Neural progenitor cell (in vitro differentiated cells): ENCODE results near the gene PLCH2. TPM values are rescaled to one million over a fixed set of nuclear protein-coding genes. Genes with fewer than 3 reads are reported as not detected.

Experiments used
- DNase-seq: peaks from one replicate; pipeline ENCODE4 v3.0.0-alpha.2; 2016; ENCODE audit warnings: low spot score
- H2AFZ ChIP-seq: fragments of 200-600 bp; sonication (generic); replicated peaks from 2 replicates; pipeline ENCODE4 v1.6.1; 2016; ENCODE audit warnings: antibody characterized with exemption
- H3F3A ChIP-seq: fragments of 200-600 bp; sonication (generic); 2 replicates; pipeline ENCODE4 v1.6.1; 2016; ENCODE audit warnings: antibody characterized with exemption, low read depth
- H3K27ac ChIP-seq: fragments of 200-600 bp; sonication (generic); 2 replicates; pipeline ENCODE4 v1.5.1; 2016; ENCODE audit warnings: mild to moderate bottlenecking
- H3K27me3 ChIP-seq: fragments of 200-600 bp; sonication (generic); 2 replicates; pipeline ENCODE4 v1.6.1; 2016; ENCODE audit warnings: mild to moderate bottlenecking, moderate library complexity
- H3K36me3 ChIP-seq: fragments of 200-600 bp; sonication (generic); 2 replicates; pipeline ENCODE4 v1.5.1; 2016
- H3K4me1 ChIP-seq: fragments of 200-600 bp; sonication (generic); 2 replicates; pipeline ENCODE4 v1.6.1; 2016; ENCODE audit warnings: mixed run types
- H3K4me2 ChIP-seq: fragments of 200-600 bp; sonication (generic); 2 replicates; pipeline ENCODE4 v1.6.1; 2016
- H3K4me3 ChIP-seq: fragments of 200-600 bp; sonication (generic); 2 replicates; pipeline ENCODE4 v1.5.1; 2016
- H3K79me2 ChIP-seq: fragments of 200-600 bp; sonication (generic); 2 replicates; pipeline ENCODE4 v1.6.1; 2016; ENCODE audit warnings: low read depth
- H3K9ac ChIP-seq: fragments of 200-600 bp; sonication (generic); 2 replicates; pipeline ENCODE4 v1.6.1; 2016
- H3K9me3 ChIP-seq: fragments of 200-600 bp; sonication (generic); 2 replicates; pipeline ENCODE4 v1.5.1; 2016; ENCODE audit warnings: low read depth
- H4K20me1 ChIP-seq: fragments of 200-600 bp; sonication (generic); 2 replicates; pipeline ENCODE4 v1.6.1; 2016; ENCODE audit warnings: low read depth
- H3K27ac Mint-ChIP-seq: 3 replicates; pipeline ENCODE4 v1.8.0; 2021; ENCODE audit warnings: mixed read lengths
- H3K27me3 Mint-ChIP-seq: 2 replicates; pipeline ENCODE4 v1.8.0; 2022; ENCODE audit warnings: low read depth, mild to moderate bottlenecking, inconsistent platforms, moderate library complexity, mixed read lengths; ENCODE audit not compliant: insufficient read depth
- H3K36me3 Mint-ChIP-seq: 3 replicates; pipeline ENCODE4 v1.8.0; 2021; ENCODE audit warnings: mixed read lengths
- H3K4me1 Mint-ChIP-seq: 3 replicates; pipeline ENCODE4 v1.8.0; 2021; ENCODE audit warnings: mixed read lengths
- H3K4me3 Mint-ChIP-seq: 3 replicates; pipeline ENCODE4 v1.8.0; 2021; ENCODE audit warnings: mild to moderate bottlenecking, moderate library complexity, mixed read lengths
- H3K9me3 Mint-ChIP-seq: 3 replicates; pipeline ENCODE4 v1.8.0; 2020; ENCODE audit warnings: mixed read lengths
- CTCF ChIP-seq: fragments of 200-600 bp; sonication (generic); IDR thresholded peaks from 2 replicates; pipeline ENCODE4 v1.5.1; 2017; ENCODE audit warnings: antibody characterized with exemption, mild to moderate bottlenecking
- EZH2 ChIP-seq: fragments of 200-600 bp; sonication (generic); IDR thresholded peaks from 2 replicates; pipeline ENCODE4 v1.6.1; 2017; ENCODE audit warnings: antibody characterized with exemption, mild to moderate bottlenecking, moderate library complexity
- EZH2phosphoT487 ChIP-seq: fragments of 200-600 bp; sonication (generic); IDR thresholded peaks from 2 replicates; pipeline ENCODE4 v1.6.1; 2017; ENCODE audit warnings: antibody characterized with exemption
- total RNA-seq: library from RNA; depleted of rRNA; stranded (reverse); fragments of >200 nt; gene quantifications from 2 replicates; pipeline ENCODE4 v1.2.3, GENCODE V29; 2015; ENCODE audit warnings: low replicate concordance

PLCH2 gene
- total RNA-seq, 1 donor from 2014 or later: 0.54 TPM

- Histone ChIP-seq H2AFZ (no peak overlapping the region), H3K27me3 (no peaks in the 10 kb centered on the region), H3K27ac (no peak overlapping the region), H3K9me3 (no peaks in the 10 kb centered on the region), H4K20me1 (peaks cover 55% of the 10 kb centered on the region), H3K4me1 (no peaks in the 10 kb centered on the region), H3K36me3 (no peaks in the 10 kb centered on the region), H3F3A (no peaks in the 10 kb centered on the region), H3K9ac (no peak overlapping the region), H3K79me2 (peaks cover 3% of the 10 kb centered on the region), H3K4me2 (no peak overlapping the region), H3K4me3 (no peak overlapping the region)
- no peak for DNase-seq
- no peak overlapping the region for H3K27ac Mint-ChIP-seq
- no peak for TF ChIP-seq CTCF
- no peak for TF ChIP-seq EZH2phosphoT487
- TF ChIP-seq EZH2: no peak
- H3K4me3 Mint-ChIP-seq: no peak overlapping the region
- H3K9me3 Mint-ChIP-seq: no peaks in the 10 kb centered on the region
- peaks cover 4% of the 10 kb centered on the region for H3K27me3 Mint-ChIP-seq
- H3K4me1 Mint-ChIP-seq: peaks cover 3% of the 10 kb centered on the region
- peaks cover 10% of the 10 kb centered on the region for H3K36me3 Mint-ChIP-seq
Measured at GRCh38 chr1:2516946-2517345, 40.9 kb downstream of the PLCH2 start.

GRCh38 chr1:2517966-2518365, 41.9 kb downstream of the PLCH2 start:
- Histone ChIP-seq H2AFZ (no peak overlapping the region), H3K27me3 (no peaks in the 10 kb centered on the region), H3K4me1 (no peaks in the 10 kb centered on the region), H3K79me2 (peaks cover 14% of the 10 kb centered on the region), H3K27ac (no peak overlapping the region), H3K4me2 (no peak overlapping the region), H3F3A (no peaks in the 10 kb centered on the region), H3K4me3 (no peak overlapping the region), H4K20me1 (peaks cover 59% of the 10 kb centered on the region), H3K36me3 (no peaks in the 10 kb centered on the region), H3K9me3 (no peaks in the 10 kb centered on the region), H3K9ac (no peak overlapping the region)
- H3K27me3 Mint-ChIP-seq: peaks cover 4% of the 10 kb centered on the region
- H3K4me1 Mint-ChIP-seq: peaks cover 3% of the 10 kb centered on the region
- no peak overlapping the region for H3K4me3 Mint-ChIP-seq
- H3K27ac Mint-ChIP-seq: no peak overlapping the region
- no peaks in the 10 kb centered on the region for H3K9me3 Mint-ChIP-seq
- peaks cover 10% of the 10 kb centered on the region for H3K36me3 Mint-ChIP-seq
- no peak for DNase-seq
- TF ChIP-seq EZH2phosphoT487 (no peak), CTCF (no peak), EZH2 (no peak)

GRCh38 chr1:2518528-2518927, 42.4 kb downstream of the PLCH2 start:
- H3K79me2 ChIP-seq: peaks cover 19% of the 10 kb centered on the region
- no peaks in the 10 kb centered on the region for H3K9me3 ChIP-seq
- H3K9ac ChIP-seq: no peak overlapping the region
- Mint-ChIP-seq H3K4me1 (peaks cover 3% of the 10 kb centered on the region), H3K36me3 (peaks cover 10% of the 10 kb centered on the region), H3K9me3 (no peaks in the 10 kb centered on the region), H3K27ac (no peak overlapping the region), H3K4me3 (no peak overlapping the region), H3K27me3 (peaks cover 4% of the 10 kb centered on the region)
- H3F3A ChIP-seq: no peaks in the 10 kb centered on the region
- no peak overlapping the region for H3K4me3 ChIP-seq
- peaks cover 63% of the 10 kb centered on the region for H4K20me1 ChIP-seq
- H3K36me3 ChIP-seq: no peaks in the 10 kb centered on the region
- TF ChIP-seq EZH2phosphoT487 (no peak), CTCF (no peak), EZH2 (no peak)
- H2AFZ ChIP-seq: no peak overlapping the region
- no peaks in the 10 kb centered on the region for H3K4me1 ChIP-seq
- H3K27me3 ChIP-seq: no peaks in the 10 kb centered on the region
- H3K27ac ChIP-seq: no peak overlapping the region
- no peak overlapping the region for H3K4me2 ChIP-seq
- no peak for DNase-seq
